Neuron (in vitro differentiated cells): Measurements from ENCODE around the gene ELK4.

Experiments
- H2AFZ ChIP-seq: one replicate; pipeline ENCODE4 v1.6.1; 2013; ENCODE audit warnings: low read depth, mild to moderate bottlenecking, inconsistent platforms, low read length, moderate library complexity
- H3K27me3 ChIP-seq: one replicate; pipeline ENCODE4 v1.6.1; 2013; ENCODE audit warnings: low read length; ENCODE audit not compliant: insufficient read depth
- H3K36me3 ChIP-seq: one replicate; pipeline ENCODE4 v1.6.1; 2013; ENCODE audit warnings: low read length; ENCODE audit not compliant: insufficient read depth
- H3K4me1 ChIP-seq: one replicate; pipeline ENCODE4 v1.6.1; 2013; ENCODE audit warnings: low read length; ENCODE audit not compliant: insufficient read depth
- H3K4me3 ChIP-seq: 2 replicates; pipeline ENCODE4 v1.5.1; 2013; ENCODE audit warnings: mild to moderate bottlenecking, low read length, moderate library complexity
- H3K9me3 ChIP-seq: one replicate; pipeline ENCODE4 v1.6.1; 2013; ENCODE audit warnings: low read length

Gene ELK4

GRCh38 chr1:205594846-205595245 lies 37.0 kb downstream of the ELK4 start:
- no peaks in the 10 kb centered on the region for H3K9me3 ChIP-seq
- no peaks in the 10 kb centered on the region for H3K36me3 ChIP-seq
- no peaks in the 10 kb centered on the region for H3K27me3 ChIP-seq
- peaks cover 2% of the 10 kb centered on the region for H3K4me1 ChIP-seq
- H2AFZ ChIP-seq, result no peak overlapping the region
- no peak overlapping the region for H3K4me3 ChIP-seq

GRCh38 chr1:205593967-205594366 lies 37.8 kb downstream of the ELK4 start:
- Histone ChIP-seq H3K4me3 (no peak overlapping the region), H3K27me3 (no peaks in the 10 kb centered on the region), H3K9me3 (no peaks in the 10 kb centered on the region), H3K4me1 (peaks cover 2% of the 10 kb centered on the region), H3K36me3 (no peaks in the 10 kb centered on the region), H2AFZ (no peak overlapping the region)

GRCh38 chr1:205593532-205593931 lies 38.3 kb downstream of the ELK4 start:
- H3K9me3 ChIP-seq, result no peaks in the 10 kb centered on the region
- H3K4me3 ChIP-seq, result no peak overlapping the region
- H3K36me3 ChIP-seq, result no peaks in the 10 kb centered on the region
- H2AFZ ChIP-seq, result no peak overlapping the region
- H3K27me3 ChIP-seq, result no peaks in the 10 kb centered on the region
- peaks cover 2% of the 10 kb centered on the region for H3K4me1 ChIP-seq

GRCh38 chr1:205592443-205593003 lies 39.3 kb downstream of the ELK4 start:
- Histone ChIP-seq H2AFZ (no peak overlapping the region), H3K4me3 (no peak overlapping the region), H3K4me1 (peaks cover 2% of the 10 kb centered on the region), H3K36me3 (no peaks in the 10 kb centered on the region), H3K9me3 (no peaks in the 10 kb centered on the region), H3K27me3 (no peaks in the 10 kb centered on the region)

DNA sequence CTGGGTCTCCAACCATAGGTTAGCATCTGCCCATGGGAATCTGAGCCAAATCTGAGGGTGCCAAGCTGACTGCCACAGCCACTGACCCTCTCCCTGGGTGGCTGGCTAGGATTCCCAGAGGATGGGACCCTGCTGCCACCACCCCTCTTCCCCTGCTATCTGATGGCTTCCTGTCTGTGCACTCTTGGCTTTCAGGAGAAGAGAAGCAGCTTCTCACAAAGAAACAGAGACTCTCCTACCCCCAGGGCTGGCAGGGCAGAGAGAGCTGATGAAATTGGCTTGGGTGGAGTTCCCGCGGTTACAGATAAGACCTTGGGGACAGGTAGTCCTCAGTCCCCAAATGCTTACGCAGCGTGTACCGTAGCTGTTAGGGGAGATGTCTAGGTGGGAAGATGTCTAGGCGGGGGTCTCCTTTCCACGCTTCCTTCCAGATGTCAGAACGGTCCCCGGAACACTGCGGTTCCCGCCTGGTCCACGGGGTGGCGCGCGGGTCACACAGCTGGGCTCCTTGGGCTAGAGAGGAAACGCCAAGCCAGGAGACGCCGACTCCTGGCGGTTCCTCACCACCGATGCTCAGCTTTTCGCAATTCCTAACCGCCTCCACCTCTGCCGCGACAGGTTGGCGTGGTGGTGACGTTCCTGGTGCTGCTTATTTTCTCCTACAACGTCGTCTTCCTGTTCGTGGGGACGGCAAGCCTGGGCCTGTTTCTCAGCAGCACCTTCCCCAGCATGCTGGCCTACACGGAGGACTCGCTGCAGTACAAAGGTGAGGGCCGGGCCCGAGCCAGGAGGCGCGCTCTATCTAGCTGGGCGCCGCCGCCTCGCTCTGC lies 40.1 kb downstream of the ELK4 start:
- H3K4me1 ChIP-seq, result peaks cover 2% of the 10 kb centered on the region
- H3K36me3 ChIP-seq, result no peaks in the 10 kb centered on the region
- H3K4me3 ChIP-seq, result peak overlapping the region; percentile 49
- H3K27me3 ChIP-seq, result no peaks in the 10 kb centered on the region
- H3K9me3 ChIP-seq, result no peaks in the 10 kb centered on the region
- no peak overlapping the region for H2AFZ ChIP-seq

GRCh38 chr1:205590777-205591513 lies 40.9 kb downstream of the ELK4 start:
- Histone ChIP-seq H3K9me3 (no peaks in the 10 kb centered on the region), H3K4me3 (no peak overlapping the region), H3K36me3 (no peaks in the 10 kb centered on the region), H3K27me3 (no peaks in the 10 kb centered on the region), H3K4me1 (peaks cover 2% of the 10 kb centered on the region), H2AFZ (no peak overlapping the region)

GRCh38 chr1:205590457-205590768 lies 41.4 kb downstream of the ELK4 start:
- H3K36me3 ChIP-seq, result no peaks in the 10 kb centered on the region
- no peaks in the 10 kb centered on the region for H3K9me3 ChIP-seq
- no peak overlapping the region for H3K4me3 ChIP-seq
- H2AFZ ChIP-seq, result no peak overlapping the region
- H3K4me1 ChIP-seq, result peaks cover 2% of the 10 kb centered on the region
- H3K27me3 ChIP-seq, result no peaks in the 10 kb centered on the region

DNA sequence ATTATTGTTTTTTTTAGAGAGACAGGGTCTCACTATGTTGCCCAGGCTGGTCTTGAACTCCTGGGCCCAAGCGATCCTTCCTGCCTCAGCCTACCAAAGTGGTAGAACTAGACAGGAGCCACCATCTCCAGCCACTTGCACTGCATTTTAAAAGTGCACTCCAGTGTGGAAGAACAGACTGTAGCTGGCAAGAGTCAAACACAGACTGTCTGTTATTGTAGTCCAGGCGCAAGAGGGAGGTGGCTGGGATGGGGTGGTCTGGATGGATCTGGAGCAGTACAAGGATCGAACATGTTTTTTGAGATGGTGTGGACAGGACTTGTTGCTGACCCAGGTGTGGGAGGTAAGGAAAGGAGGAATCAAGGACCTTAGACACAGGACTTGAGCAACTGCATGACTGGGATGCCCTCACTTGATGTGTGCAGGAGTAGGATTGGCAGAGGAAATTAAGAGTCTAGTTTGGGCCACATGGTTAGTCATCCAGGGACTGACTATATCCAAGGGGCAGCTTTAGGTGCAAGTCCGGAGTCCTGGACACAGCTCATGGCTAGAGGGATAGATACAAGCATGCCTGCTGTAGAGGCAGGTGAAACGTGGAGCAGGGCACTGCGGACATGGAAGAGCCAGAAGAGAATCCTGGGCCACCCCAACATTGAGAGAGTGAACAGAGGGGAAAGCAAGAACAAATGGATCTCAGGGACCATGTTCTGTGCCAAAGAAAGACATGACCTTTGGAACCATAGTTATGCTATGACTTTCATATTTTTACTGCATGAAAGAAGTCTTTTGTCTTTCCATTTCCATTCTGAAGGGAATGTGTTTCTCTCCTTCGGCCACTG lies 42.0 kb downstream of the ELK4 start:
- no peak overlapping the region for H3K4me3 ChIP-seq
- no peak overlapping the region for H2AFZ ChIP-seq
- peaks cover 2% of the 10 kb centered on the region for H3K4me1 ChIP-seq
- H3K36me3 ChIP-seq, result no peaks in the 10 kb centered on the region
- no peaks in the 10 kb centered on the region for H3K27me3 ChIP-seq
- no peaks in the 10 kb centered on the region for H3K9me3 ChIP-seq

GRCh38 chr1:205589046-205589445 lies 42.8 kb downstream of the ELK4 start:
- Histone ChIP-seq H3K4me1 (peaks cover 2% of the 10 kb centered on the region), H3K9me3 (no peaks in the 10 kb centered on the region), H2AFZ (no peak overlapping the region), H3K36me3 (no peaks in the 10 kb centered on the region), H3K4me3 (no peak overlapping the region), H3K27me3 (no peaks in the 10 kb centered on the region)

DNA sequence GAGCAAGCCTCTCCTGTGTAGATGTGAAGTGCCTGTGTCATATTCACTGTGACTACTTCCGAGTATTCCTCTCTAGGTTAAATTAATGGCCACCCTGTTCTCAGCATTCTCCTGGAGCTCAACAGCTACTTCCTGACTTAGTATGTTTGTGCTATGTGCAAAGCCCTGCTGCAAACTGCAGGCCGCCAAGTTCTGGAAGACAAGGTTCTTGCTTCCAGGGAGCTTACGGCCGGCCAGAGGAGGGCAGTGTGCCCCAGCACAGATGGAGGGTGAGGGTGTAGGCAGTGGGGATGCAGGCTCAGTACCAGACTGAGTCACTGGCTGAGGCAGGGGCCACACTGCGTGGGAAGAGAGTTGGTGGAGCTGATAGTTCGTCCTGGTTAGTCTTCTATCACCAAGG lies 43.2 kb downstream of the ELK4 start:
- Histone ChIP-seq H3K4me1 (peaks cover 2% of the 10 kb centered on the region), H3K4me3 (no peak overlapping the region)

DNA sequence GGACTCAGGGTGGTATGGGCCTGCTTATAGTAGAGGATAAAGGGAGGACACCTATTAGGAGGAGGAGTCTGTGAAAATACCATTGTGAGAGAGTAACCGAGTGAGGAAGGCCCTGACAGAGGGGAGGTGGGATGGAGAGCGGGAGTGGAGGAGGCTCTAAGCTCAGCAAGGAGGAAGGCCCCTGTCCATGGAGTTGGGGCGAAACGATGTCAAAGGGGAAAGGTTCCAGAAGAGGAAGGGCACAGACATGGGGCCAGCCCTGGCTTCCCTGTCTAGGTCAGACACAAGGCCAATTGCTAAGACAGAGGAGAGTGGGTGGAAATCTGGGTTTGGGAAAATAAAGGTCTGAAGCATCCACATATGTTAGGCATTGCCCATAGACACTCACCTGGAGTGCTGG lies 44.2 kb downstream of the ELK4 start:
- Histone ChIP-seq H3K4me1 (peaks cover 2% of the 10 kb centered on the region), H3K4me3 (no peak overlapping the region), H2AFZ (no peak overlapping the region), H3K27me3 (peaks cover 4% of the 10 kb centered on the region), H3K9me3 (no peaks in the 10 kb centered on the region), H3K36me3 (no peaks in the 10 kb centered on the region)

More for the DNA sequence above, 43.2 kb downstream of the ELK4 start:
- no peaks in the 10 kb centered on the region for H3K9me3 ChIP-seq
- H3K36me3 ChIP-seq, result no peaks in the 10 kb centered on the region
- no peak overlapping the region for H2AFZ ChIP-seq
- H3K27me3 ChIP-seq, result peaks cover 3% of the 10 kb centered on the region

DNA sequence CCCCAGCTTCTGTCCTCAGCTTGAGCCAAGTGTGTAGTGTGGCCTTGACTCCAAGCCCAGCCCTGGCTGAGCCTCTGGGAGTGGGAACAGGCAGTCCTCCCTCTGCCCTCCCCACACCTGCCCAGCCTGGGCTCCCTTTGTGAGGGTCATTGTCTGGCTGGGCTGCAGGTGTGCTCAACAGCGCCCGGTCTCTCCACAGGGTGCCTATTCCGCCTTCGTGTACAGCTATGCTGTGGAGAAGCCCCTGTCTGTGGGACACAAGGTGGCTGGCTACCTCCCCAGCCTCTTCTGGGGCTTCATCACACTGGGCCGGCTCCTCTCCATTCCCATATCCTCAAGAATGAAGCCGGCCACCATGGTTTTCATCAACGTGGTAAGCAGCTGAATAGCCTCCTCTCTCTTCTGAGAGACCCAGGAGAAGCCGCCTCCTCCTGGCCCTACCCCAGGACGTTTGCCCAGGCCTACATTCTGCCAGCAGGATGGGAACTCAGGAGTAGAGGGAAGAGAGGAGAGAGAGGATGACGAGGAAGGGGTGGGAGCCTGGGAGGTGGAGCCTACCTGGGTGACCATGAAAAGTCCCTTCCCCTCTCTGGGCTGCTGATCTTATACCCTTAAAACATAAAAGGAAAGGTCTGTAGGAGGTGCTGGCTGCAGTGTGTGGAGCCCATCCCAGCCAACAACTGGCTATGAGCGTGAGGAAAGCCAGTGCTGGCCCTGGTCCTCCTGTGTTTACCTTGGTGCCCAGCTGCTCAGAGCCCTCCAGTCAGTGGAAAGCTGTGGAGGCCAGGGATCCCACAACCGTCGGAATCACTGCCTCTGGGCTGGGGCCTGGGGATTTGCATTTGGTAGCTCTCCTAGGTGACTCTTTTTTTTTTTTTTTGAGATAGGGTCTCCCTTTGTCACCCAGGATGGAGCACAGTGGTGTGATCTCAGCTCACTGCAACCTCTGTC lies 45.7 kb downstream of the ELK4 start:
- Histone ChIP-seq H2AFZ (no peak overlapping the region), H3K9me3 (no peaks in the 10 kb centered on the region), H3K36me3 (no peaks in the 10 kb centered on the region), H3K4me3 (no peak overlapping the region), H3K4me1 (no peaks in the 10 kb centered on the region), H3K27me3 (peaks cover 13% of the 10 kb centered on the region)
